IMR-90 (cell line): ENCODE measurements around the gene NUP93. TPM values are rescaled to one million over a fixed set of nuclear protein-coding genes. Genes with fewer than 3 reads are reported as not detected.

Experiments used
- ATAC-seq: fragments of 200-7000 bp; cut with Tn5 transposase; 2 replicates; pipeline ENCODE4 v1.9.1; 2020; ENCODE audit warnings: low read depth, mild to moderate bottlenecking, moderate library complexity
- BruUV-seq: library from RNA; stranded (reverse); fragments of 400-500 nt; replicated peaks from 2 replicates; lab custom pipeline; 2021; lab: Mats Ljungman, UMichigan
- CTCF ChIA-PET: fragments of 300-600 bp; formaldehyde crosslinking; extraction: SDS; loops from one replicate; lab custom pipeline; 2021; ENCODE audit warnings: antibody characterized with exemption; lab: Yijun Ruan, JAX
- POLR2A ChIA-PET: fragments of 300-600 bp; sonication (Branson Sonifier 250); formaldehyde crosslinking; loops from one replicate; lab custom pipeline; 2022; ENCODE audit warnings: antibody characterized with exemption; ENCODE audit not compliant: unreplicated experiment; lab: Charles Lee
- DNase-seq: peaks from one replicate; pipeline ENCODE4 v3.0.0; 2013
- H2AFZ ChIP-seq: replicated peaks from 2 replicates; pipeline ENCODE3; 2013; ENCODE audit warnings: low read length, mild to moderate bottlenecking; ENCODE audit not compliant: poor library complexity
- H2AK5ac ChIP-seq: 2 replicates; pipeline ENCODE4 v1.6.1; 2013; ENCODE audit warnings: low read depth, low read length, inconsistent platforms
- H2AK9ac ChIP-seq: replicated peaks from 2 replicates; pipeline ENCODE3; 2013; ENCODE audit warnings: mild to moderate bottlenecking, low read depth, low read length, moderate library complexity; ENCODE audit not compliant: poor library complexity
- H2BK120ac ChIP-seq: 2 replicates; pipeline ENCODE4 v1.6.1; 2013; ENCODE audit warnings: low read depth, low read length, inconsistent platforms
- H2BK15ac ChIP-seq: 3 replicates; pipeline ENCODE4 v1.6.1; 2013; ENCODE audit warnings: low read depth, low read length, inconsistent platforms
- H2BK20ac ChIP-seq: 2 replicates; pipeline ENCODE4 v1.6.1; 2013; ENCODE audit warnings: low read depth, mild to moderate bottlenecking, inconsistent platforms, low read length, moderate library complexity
- H2BK5ac ChIP-seq: 2 replicates; pipeline ENCODE4 v1.6.1; 2013; ENCODE audit warnings: mild to moderate bottlenecking, low read depth, low read length, inconsistent platforms; ENCODE audit not compliant: poor library complexity, severe bottlenecking
- H3K14ac ChIP-seq: replicated peaks from 2 replicates; pipeline ENCODE4 v1.6.1; 2013; ENCODE audit warnings: low read depth, low read length, inconsistent platforms
- H3K18ac ChIP-seq: 2 replicates; pipeline ENCODE4 v1.6.1; 2013; ENCODE audit warnings: low read depth, low read length, control low read depth
- H3K23ac ChIP-seq: 2 replicates; pipeline ENCODE4 v1.6.1; 2013; ENCODE audit warnings: low read depth, low read length, inconsistent platforms
- H3K27ac ChIP-seq: 2 replicates; pipeline ENCODE4 v1.5.1; 2013; ENCODE audit warnings: mild to moderate bottlenecking, control low read depth, low read length; ENCODE audit not compliant: insufficient read depth
- H3K27me3 ChIP-seq: 2 replicates; pipeline ENCODE4 v1.6.1; 2013; ENCODE audit warnings: low read length; ENCODE audit not compliant: control insufficient read depth, insufficient read depth
- H3K36me3 ChIP-seq: 2 replicates; pipeline ENCODE4 v1.6.1; 2013; ENCODE audit warnings: low read length, mixed read lengths; ENCODE audit not compliant: control insufficient read depth, insufficient read depth
- H3K4ac ChIP-seq: 2 replicates; pipeline ENCODE4 v1.6.1; 2013; ENCODE audit warnings: low read depth, low read length, inconsistent platforms
- H3K4me1 ChIP-seq: 2 replicates; pipeline ENCODE4 v1.6.1; 2013; ENCODE audit warnings: low read length, mixed read lengths; ENCODE audit not compliant: control insufficient read depth, insufficient read depth
- H3K4me2 ChIP-seq: 2 replicates; pipeline ENCODE4 v1.6.1; 2013; ENCODE audit warnings: low read depth, mild to moderate bottlenecking, control low read depth, low read length, moderate library complexity
- H3K4me3 ChIP-seq: 2 replicates; pipeline ENCODE4 v1.5.1; 2013; ENCODE audit warnings: low read depth, mild to moderate bottlenecking, control low read depth, low read length, moderate library complexity; ENCODE audit not compliant: insufficient read depth
- H3K56ac ChIP-seq: 2 replicates; pipeline ENCODE4 v1.6.1; 2013; ENCODE audit warnings: low read length, inconsistent platforms; ENCODE audit not compliant: insufficient read depth; ENCODE audit errors: extremely low read depth
- H3K79me1 ChIP-seq, 2 experiments: 2 replicates each; pipeline ENCODE4 v1.6.1; 2013; ENCODE audit warnings: low read length in 2 of 2, inconsistent platforms in 1 of 2, low read depth in 1 of 2
- H3K9ac ChIP-seq: 2 replicates; pipeline ENCODE4 v1.6.1; 2013; ENCODE audit warnings: low read depth, low read length, control low read depth
- H3K9me1 ChIP-seq: 2 replicates; pipeline ENCODE4 v1.6.1; 2013; ENCODE audit warnings: low read length, inconsistent platforms; ENCODE audit not compliant: insufficient read depth
- H3K9me3 ChIP-seq: 2 replicates; pipeline ENCODE4 v1.6.1; 2013; ENCODE audit warnings: low read length; ENCODE audit not compliant: control insufficient read depth, insufficient read depth
- H4K20me1 ChIP-seq: 2 replicates; pipeline ENCODE4 v1.6.1; 2013; ENCODE audit warnings: low read length, inconsistent platforms; ENCODE audit not compliant: insufficient read depth
- H4K5ac ChIP-seq: 2 replicates; pipeline ENCODE4 v1.6.1; 2013; ENCODE audit warnings: mild to moderate bottlenecking, low read depth, low read length, control low read depth
- H4K8ac ChIP-seq, 2 experiments: 2 replicates each; pipeline ENCODE4 v1.6.1; 2013; ENCODE audit warnings: low read depth in 2 of 2, low read length in 2 of 2, control low read depth in 1 of 2, inconsistent platforms in 1 of 2
- H4K91ac ChIP-seq: 2 replicates; pipeline ENCODE4 v1.6.1; 2013; ENCODE audit warnings: low read depth, low read length, inconsistent platforms; ENCODE audit not compliant: insufficient read depth
- BHLHE40 ChIP-seq: fragments of 150-350 bp; IDR thresholded peaks from 2 replicates; pipeline ENCODE4 v1.6.1; 2016; ENCODE audit warnings: mild to moderate bottlenecking, low read depth, low read length
- CEBPB ChIP-seq: IDR thresholded peaks from 2 replicates; pipeline ENCODE4 v1.6.1; 2012; ENCODE audit warnings: low read depth, low read length, improper control_type of control experiment
- CHD1 ChIP-seq: IDR thresholded peaks from 2 replicates; pipeline ENCODE4 v1.6.1; 2012; ENCODE audit warnings: low read depth, low read length, improper control_type of control experiment
- CTCF ChIP-seq: conservative IDR thresholded peaks from 2 replicates; pipeline ENCODE4 v1.5.1; 2012; ENCODE audit warnings: mild to moderate bottlenecking, low read depth, low read length, improper control_type of control experiment
- ELK1 ChIP-seq: fragments of 150-350 bp; IDR thresholded peaks from 2 replicates; pipeline ENCODE4 v1.6.1; 2016; ENCODE audit warnings: low read depth, mild to moderate bottlenecking, low read length, moderate library complexity, borderline replicate concordance
- MXI1 ChIP-seq: IDR thresholded peaks from 2 replicates; pipeline ENCODE4 v1.6.1; 2012; ENCODE audit warnings: low read depth, mild to moderate bottlenecking, low read length, moderate library complexity, borderline replicate concordance
- NFE2L2 ChIP-seq: fragments of 150-350 bp; IDR thresholded peaks from 2 replicates; pipeline ENCODE4 v1.6.1; 2016; ENCODE audit warnings: low read depth, mild to moderate bottlenecking, low read length
- RAD21 ChIP-seq: IDR thresholded peaks from 2 replicates; pipeline ENCODE4 v1.6.1; 2012; ENCODE audit warnings: low read length, improper control_type of control experiment
- RCOR1 ChIP-seq: IDR thresholded peaks from 2 replicates; pipeline ENCODE4 v1.6.1; 2012; ENCODE audit warnings: mild to moderate bottlenecking, low read length, improper control_type of control experiment; ENCODE audit not compliant: insufficient replicate concordance
- RFX5 ChIP-seq: IDR thresholded peaks from 2 replicates; pipeline ENCODE4 v1.8.0; 2012; ENCODE audit warnings: low read depth, mild to moderate bottlenecking, low read length, moderate library complexity
- SMC3 ChIP-seq: fragments of 150-350 bp; IDR thresholded peaks from 2 replicates; pipeline ENCODE4 v1.6.1; 2016; ENCODE audit warnings: low read depth, mild to moderate bottlenecking, antibody characterized with exemption, low read length, moderate library complexity
- USF2 ChIP-seq: fragments of 150-350 bp; IDR thresholded peaks from 2 replicates; pipeline ENCODE4 v1.6.1; 2017; ENCODE audit warnings: mild to moderate bottlenecking, antibody characterized with exemption, low read length, low read depth
- WGBS, 2 experiments: methylation state at CpG; one replicate each; pipeline versions ENCODE4 v1.1.5 to v1.1.7; 2013; ENCODE audit warnings: missing lambda C conversion rate in 2 of 2; ENCODE audit not compliant: insufficient read length in 1 of 2; ENCODE audit errors: extremely low coverage in 2 of 2; 5-methylcytosine and 5-hydroxymethylcytosine counted together
- dilution Hi-C: fragments of 300-500 bp; cut with HindIII; formaldehyde crosslinking; loops from one replicate; pipeline ENCODE4 v1.14.3; 2018; ENCODE audit warnings: low sequenced_read_pairs; ENCODE audit not compliant: unreplicated experiment
- in situ Hi-C: fragments of 300-500 bp; cut with MboI; formaldehyde crosslinking; loops from 3 replicates; pipeline ENCODE4 v1.14.3; 2019; ENCODE audit warnings: low sequenced_read_pairs, inconsistent platforms, mixed read lengths
- intact Hi-C: fragments of 100-400 bp; cut with micrococcal nuclease; formaldehyde crosslinking; loops from 2 replicates; pipeline ENCODE4 v1.10.0; 2022
- polyA plus RNA-seq, 3 experiments: library from polyadenylated mRNA; depleted of rRNA; stranded (reverse); fragments of >200 nt; gene quantifications; 2 replicates each; pipeline ENCODE4 v1.2.3, GENCODE V29; 2012; ENCODE audit warnings: low replicate concordance in 1 of 3
- total RNA-seq: library from RNA; depleted of rRNA; stranded (reverse); fragments of >200 nt; gene quantifications from 2 replicates; pipeline ENCODE4 v1.2.3, GENCODE V29; 2012

Gene NUP93
- total and polyA plus RNA-seq, 2 of the 4 experiments (the other 2 are of a cell fraction) = 54.6 to 72.6 TPM

DNA sequence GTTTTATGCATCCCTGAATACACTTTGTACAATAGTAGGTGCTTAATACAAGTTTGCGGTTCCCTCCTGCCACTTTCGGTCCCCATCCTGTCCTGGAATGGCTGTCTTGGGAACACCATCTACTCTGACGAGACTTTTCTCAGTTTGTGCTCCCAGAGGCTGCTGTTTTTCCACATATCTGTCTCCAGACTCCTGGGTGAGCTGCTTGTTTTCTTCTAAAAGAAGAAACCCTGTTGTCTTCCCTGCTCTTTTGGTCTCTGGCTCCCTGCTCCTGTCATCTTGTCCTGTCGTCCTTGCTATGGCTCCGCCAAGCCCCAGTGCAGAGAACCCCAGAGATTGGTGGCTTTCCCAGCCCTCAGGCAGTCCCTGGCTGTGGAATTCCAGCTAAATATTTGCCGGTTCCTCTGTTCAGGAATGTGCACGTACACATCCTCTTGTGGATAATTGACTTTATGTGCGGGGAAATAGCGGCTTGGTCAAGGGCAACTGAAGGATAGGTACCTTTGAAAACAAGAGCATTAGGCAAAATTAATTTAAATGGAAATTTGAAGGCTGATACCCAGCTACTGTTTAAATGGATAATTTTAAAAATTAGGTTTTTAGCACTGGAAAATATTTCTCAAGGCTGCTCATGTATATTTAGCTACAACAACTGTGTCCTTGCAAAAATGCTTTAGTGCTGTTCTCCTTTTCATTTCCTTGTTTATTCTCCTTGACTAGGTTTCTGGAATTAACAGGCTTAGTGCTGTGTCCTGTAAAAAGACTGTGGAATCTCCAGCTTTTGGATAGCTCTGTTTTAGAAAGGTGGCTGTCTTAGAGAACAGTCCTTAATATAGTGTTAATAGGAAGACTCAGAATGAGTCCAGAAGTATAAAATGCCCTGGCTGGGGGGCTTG lies 84.9 kb downstream of the NUP93 start:
- peak overlapping the region; percentile 76 for H3K4ac ChIP-seq
- H3K27ac ChIP-seq = 0 out of 2 replicates have a peak overlapping the region, but pooled peaks have one; percentile 10
- H3K56ac ChIP-seq = no peak overlapping the region
- dilution Hi-C loops = no loop called here
- peak overlapping the region; percentile 41; the same call in 1 of the 2 replicates for H2AK5ac ChIP-seq
- intact Hi-C loops = no loop called here
- H4K20me1 ChIP-seq = no peaks in the 10 kb centered on the region; the same call in 1 of the 2 replicates
- H3K9me3 ChIP-seq = no peaks in the 10 kb centered on the region
- peak overlapping the region; percentile 61 for H2BK120ac ChIP-seq
- H2BK5ac ChIP-seq = no peak overlapping the region
- no peak overlapping the region for H3K4me3 ChIP-seq
- CTCF ChIA-PET = interaction anchor here (1.0 to 1.2 kb wide), 2 partner anchors 25 to 37 kb away, joined by 3 to 4 read pairs; no protein-coding TSS in a partner anchor
- H2BK20ac ChIP-seq = peak overlapping the region; percentile 65
- WGBS, 2 experiments = 67% methylated on average over 2 of the region's 9 CpGs; no CpG with 5 or more reads in 1 of the 2 experiments
- peaks cover 5% of the 10 kb centered on the region for H3K36me3 ChIP-seq
- peaks cover 23% of the 10 kb centered on the region for H3K4me1 ChIP-seq
- H3K9ac ChIP-seq = no peak overlapping the region
- H3K18ac ChIP-seq = peak overlapping the region; percentile 51; the same call in 1 of the 2 replicates
- H2AFZ ChIP-seq = no peak overlapping the region
- in situ Hi-C loops = no loop called here
- peak overlapping the region; percentile 25 for H4K5ac ChIP-seq
- no peak overlapping the region for H3K4me2 ChIP-seq
- POLR2A ChIA-PET = interaction anchor here (0.6 to 0.7 kb wide), 3 partner anchors 79 to 131 kb away, joined by 3 to 7 read pairs (median 4); no protein-coding TSS in a partner anchor
- H3K23ac ChIP-seq = peak overlapping the region; percentile 29; the same call in 1 of the 2 replicates
- H2BK15ac ChIP-seq = no peak overlapping the region
- H4K91ac ChIP-seq = peak overlapping the region; percentile 77
- peak overlapping the region; percentile 41 for H3K14ac ChIP-seq
- ATAC-seq = peak; percentile 62; the same call in 1 of the 2 replicates
- BruUV-seq = no TSS peak
- no peak for DNase-seq
- peaks cover 17 to 55% of the 10 kb centered on the region in 2 experiments; a peak in 3 of 4 replicates for H3K79me1 ChIP-seq
- H3K27me3 ChIP-seq = no peaks in the 10 kb centered on the region
- TF ChIP-seq NFE2L2 = no peak
- no peak for TF ChIP-seq RFX5
- no peak for TF ChIP-seq CTCF
- no peak for TF ChIP-seq BHLHE40
- no peak for TF ChIP-seq USF2
- TF ChIP-seq SMC3 = no peak
- no peak for TF ChIP-seq MXI1
- TF ChIP-seq RAD21 = no peak
- TF ChIP-seq RCOR1 = no peak
- TF ChIP-seq CHD1 = no peak
- TF ChIP-seq CEBPB = no peak
- TF ChIP-seq ELK1 = no peak
- peak overlapping the region in 1 of 2 experiments; percentile 38; a peak in 3 of 4 replicates for H4K8ac ChIP-seq
- H2AK9ac ChIP-seq = no peak overlapping the region
- peaks cover 12% of the 10 kb centered on the region for H3K9me1 ChIP-seq
